PC-9 (cell line): ENCODE results near the gene MAML3.

Source experiments
- EZH2 ChIP-seq: fragments of 200-600 bp; sonication (generic); IDR thresholded peaks from 2 replicates; pipeline ENCODE4 v1.8.0; 2017; ENCODE audit warnings: antibody characterized with exemption, low read depth
- TF ChIP-seq, protein P1 (sequence below): fragments of 200-600 bp; sonication (generic); conservative IDR thresholded peaks from 2 replicates; pipeline ENCODE4 v1.6.1; 2017; ENCODE audit warnings: mixed run types, antibody characterized with exemption, mild to moderate bottlenecking, moderate library complexity

- TF ChIP-seq EZH2: no peak
- TF ChIP-seq, protein P1, sequence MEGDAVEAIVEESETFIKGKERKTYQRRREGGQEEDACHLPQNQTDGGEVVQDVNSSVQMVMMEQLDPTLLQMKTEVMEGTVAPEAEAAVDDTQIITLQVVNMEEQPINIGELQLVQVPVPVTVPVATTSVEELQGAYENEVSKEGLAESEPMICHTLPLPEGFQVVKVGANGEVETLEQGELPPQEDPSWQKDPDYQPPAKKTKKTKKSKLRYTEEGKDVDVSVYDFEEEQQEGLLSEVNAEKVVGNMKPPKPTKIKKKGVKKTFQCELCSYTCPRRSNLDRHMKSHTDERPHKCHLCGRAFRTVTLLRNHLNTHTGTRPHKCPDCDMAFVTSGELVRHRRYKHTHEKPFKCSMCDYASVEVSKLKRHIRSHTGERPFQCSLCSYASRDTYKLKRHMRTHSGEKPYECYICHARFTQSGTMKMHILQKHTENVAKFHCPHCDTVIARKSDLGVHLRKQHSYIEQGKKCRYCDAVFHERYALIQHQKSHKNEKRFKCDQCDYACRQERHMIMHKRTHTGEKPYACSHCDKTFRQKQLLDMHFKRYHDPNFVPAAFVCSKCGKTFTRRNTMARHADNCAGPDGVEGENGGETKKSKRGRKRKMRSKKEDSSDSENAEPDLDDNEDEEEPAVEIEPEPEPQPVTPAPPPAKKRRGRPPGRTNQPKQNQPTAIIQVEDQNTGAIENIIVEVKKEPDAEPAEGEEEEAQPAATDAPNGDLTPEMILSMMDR: no peak
Observed at GRCh38 chr4:139670775-139671174, 483.2 kb downstream of the MAML3 start.
